ENCODE results near the gene MYRIP. TPM values are rescaled to one million over a fixed set of nuclear protein-coding genes. Genes with fewer than 3 reads are reported as not detected.

The MYRIP gene
- total and polyA plus RNA-seq, 12 donors: 0.45 to 2.7 (median 1.3) TPM

- Histone ChIP-seq H3K27me3 (no peaks in the 10 kb centered on the region), H3K9me3 (peaks cover 0 to 6% (median 0%) of the 10 kb centered on the region in 11 donors), H3K27ac (no peak overlapping the region), H3K4me3 (no peak overlapping the region), H3K36me3 (no peaks in the 10 kb centered on the region), H3K4me1 (no peaks in the 10 kb centered on the region)
- no peak for TF ChIP-seq CTCF (IDR thresholded peaks at IDR 0.05)
- ATAC-seq: no peak
- intact Hi-C loops (cut with DNase I): no loop called here
- DNase-seq: no peak
- WGBS, 2 donors: 58 to 62% methylated on average over 3 of the region's 3 CpGs
These were observed 246.5 kb downstream of the MYRIP start for GRCh38 chr3:40055956-40056355.

- H3K27ac ChIP-seq: no peak overlapping the region
- H3K4me1 ChIP-seq: no peaks in the 10 kb centered on the region
- H3K36me3 ChIP-seq: no peaks in the 10 kb centered on the region
- no peak for TF ChIP-seq CTCF (IDR thresholded peaks at IDR 0.05)
- H3K9me3 ChIP-seq: peaks cover 0 to 3% (median 0%) of the 10 kb centered on the region in 11 donors
- H3K27me3 ChIP-seq: no peaks in the 10 kb centered on the region
- no peak for DNase-seq
- intact Hi-C loops (cut with DNase I): no loop called here
- no peak for ATAC-seq
- 75 to 87% methylated on average over 2 of the region's 2 CpGs for WGBS, 2 donors
- H3K4me3 ChIP-seq: no peak overlapping the region
These were observed 247.7 kb downstream of the MYRIP start for GRCh38 chr3:40057077-40057476.

- ATAC-seq: no peak
- Histone ChIP-seq H3K27me3 (no peaks in the 10 kb centered on the region), H3K36me3 (no peaks in the 10 kb centered on the region), H3K4me1 (no peaks in the 10 kb centered on the region), H3K27ac (no peak overlapping the region), H3K9me3 (peaks cover 0 to 3% (median 0%) of the 10 kb centered on the region in 11 donors), H3K4me3 (no peak overlapping the region)
- DNase-seq: no peak
- intact Hi-C loops (cut with DNase I): no loop called here
- no peak for TF ChIP-seq CTCF (IDR thresholded peaks at IDR 0.05)
- WGBS, 2 donors: 93 to 94% methylated on average over 1 of the region's 1 CpG
These were observed 248.4 kb downstream of the MYRIP start for GRCh38 chr3:40057786-40058185.

GRCh38 chr3:40068636-40069035 is 259.2 kb downstream of the MYRIP start:
- no peak for ATAC-seq
- no peak for TF ChIP-seq CTCF (IDR thresholded peaks at IDR 0.05)
- intact Hi-C loops (cut with DNase I): no loop called here
- no peak for DNase-seq
- Histone ChIP-seq H3K4me1 (no peaks in the 10 kb centered on the region), H3K9me3 (no peaks in the 10 kb centered on the region), H3K27ac (no peak overlapping the region), H3K4me3 (no peak overlapping the region), H3K36me3 (no peaks in the 10 kb centered on the region), H3K27me3 (peaks cover 0 to 3% (median 0%) of the 10 kb centered on the region in 7 donors)
- 87 to 88% methylated on average over 4 of the region's 4 CpGs for WGBS, 2 donors

Data from heart right ventricle (tissue), 16 donors.